Limb (tissue), 2 donors: ENCODE measurements around the gene C2CD4D.

Experiments used
- DNase-seq, 2 donors: peaks; one replicate each; pipeline ENCODE4 v3.0.0-alpha.2; 2016; ENCODE audit errors: extremely low spot score in 2 of 2

The C2CD4D gene

GRCh38 chr1:151790071-151790939 is 49.3 kb downstream of the C2CD4D start, which contains the start of gene TDRKH:
Gene TDRKH, minus strand, starts transcription at chr1:151790500. Its CDS starts 7,478 bp downstream, at chr1:151783022.
- peak; percentile 97 to 99 for DNase-seq
